K562 (cell line): ENCODE data around the gene NKX6-2. TPM values are rescaled to one million over a fixed set of nuclear protein-coding genes. Genes with fewer than 3 reads are reported as not detected.

Experiments
- NR4A1 ChIP-seq, 2 experiments: fragments of 250-450 bp in 1 of 2; fragments of 450-650 bp in 1 of 2; sonication (Bioruptor Pico) in 1 of 2; IDR thresholded peaks; 2 replicates each; pipeline versions ENCODE4 v1.4.0 to v1.6.1; 2016 to 2020; ENCODE audit warnings: mild to moderate bottlenecking in 2 of 2, missing compliant biosample characterization in 1 of 2, missing genetic modification characterization in 1 of 2, moderate library complexity in 1 of 2
- SMAD4 ChIP-seq: fragments of 250-450 bp; sonication (Bioruptor Pico); conservative IDR thresholded peaks from 2 replicates; pipeline ENCODE4 v1.8.0; 2021; ENCODE audit warnings: inconsistent platforms, mild to moderate bottlenecking, moderate library complexity
- ZFPM2 ChIP-seq: fragments of 250-450 bp; sonication (Bioruptor Pico); IDR thresholded peaks from 2 replicates; pipeline ENCODE4 v1.5.1; 2022; ENCODE audit warnings: mild to moderate bottlenecking
- polyA plus RNA-seq, 8 experiments: library from polyadenylated mRNA; depleted of rRNA in 4 of 8; stranded (reverse) in 5 of 8; unstranded in 3 of 8; fragments of >200 nt; fragmentation: Nextera tagmentation in 2 of 8; fragmentation: Illumina TruSeq in 1 of 8; extraction: Ambion mirVana in 2 of 8; extraction: Trizol in 1 of 8; gene quantifications; 2 replicates each; pipeline versions ENCODE4 v1.2.1 to v1.2.3, GENCODE V29; 2011 to 2014; ENCODE audit warnings: inconsistent platforms in 1 of 8, missing spikeins in 1 of 8
- total RNA-seq, 7 experiments: library from RNA; depleted of rRNA in 6 of 7; stranded (reverse); fragments of >200 nt in 6 of 7; fragmentation: Illumina TruSeq in 2 of 7; extraction: Trizol in 2 of 7; gene quantifications; 2 replicates each; pipeline versions ENCODE4 v1.2.1 to v1.2.3, GENCODE V29; 2011 to 2021; ENCODE audit warnings: low replicate concordance in 1 of 7
- TF ChIP-seq, protein P1 (sequence below), 2 experiments: fragments of 450-650 bp; formaldehyde crosslinking in 1 of 2; IDR thresholded peaks; 2 replicates each; pipeline versions ENCODE4 v1.4.0 to v1.6.1; 2014 to 2020; ENCODE audit warnings: mild to moderate bottlenecking in 2 of 2, borderline replicate concordance in 1 of 2, low read depth in 1 of 2
- TF ChIP-seq, protein P2 (sequence below): fragments of 250-450 bp; sonication (Bioruptor Pico); IDR thresholded peaks from 2 replicates; pipeline ENCODE4 v1.8.0; 2022; ENCODE audit warnings: moderate library complexity, mild to moderate bottlenecking, inconsistent platforms

NKX6-2 gene
- total and polyA plus RNA-seq, 9 of the 15 experiments (the other 6 are each of a cell fraction or from before 2014, with no cell fraction given): 1.0 to 1.6 TPM; not detected in 7

DNA sequence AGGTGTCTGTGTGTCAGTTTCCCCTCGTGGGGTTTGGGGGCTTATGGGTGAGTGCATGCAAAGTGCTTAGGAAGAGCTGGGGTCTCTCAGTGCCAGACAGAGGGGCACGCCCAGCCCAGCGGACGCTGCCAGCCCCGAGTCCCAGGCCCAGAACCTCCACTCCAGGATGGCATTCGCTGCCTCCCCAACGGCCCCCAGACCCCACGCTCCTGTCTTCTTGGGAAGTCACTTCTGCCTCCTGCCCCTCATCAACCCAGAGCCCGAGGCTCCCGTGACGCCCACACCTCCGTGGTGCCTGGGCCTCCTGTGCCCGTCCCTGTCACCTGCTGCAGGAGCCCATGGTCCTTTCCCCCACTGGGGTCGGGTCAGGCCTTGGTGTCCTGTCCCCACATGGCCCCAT, 35.0 kb downstream of the NKX6-2 start (continued):
- TF ChIP-seq, protein P1, sequence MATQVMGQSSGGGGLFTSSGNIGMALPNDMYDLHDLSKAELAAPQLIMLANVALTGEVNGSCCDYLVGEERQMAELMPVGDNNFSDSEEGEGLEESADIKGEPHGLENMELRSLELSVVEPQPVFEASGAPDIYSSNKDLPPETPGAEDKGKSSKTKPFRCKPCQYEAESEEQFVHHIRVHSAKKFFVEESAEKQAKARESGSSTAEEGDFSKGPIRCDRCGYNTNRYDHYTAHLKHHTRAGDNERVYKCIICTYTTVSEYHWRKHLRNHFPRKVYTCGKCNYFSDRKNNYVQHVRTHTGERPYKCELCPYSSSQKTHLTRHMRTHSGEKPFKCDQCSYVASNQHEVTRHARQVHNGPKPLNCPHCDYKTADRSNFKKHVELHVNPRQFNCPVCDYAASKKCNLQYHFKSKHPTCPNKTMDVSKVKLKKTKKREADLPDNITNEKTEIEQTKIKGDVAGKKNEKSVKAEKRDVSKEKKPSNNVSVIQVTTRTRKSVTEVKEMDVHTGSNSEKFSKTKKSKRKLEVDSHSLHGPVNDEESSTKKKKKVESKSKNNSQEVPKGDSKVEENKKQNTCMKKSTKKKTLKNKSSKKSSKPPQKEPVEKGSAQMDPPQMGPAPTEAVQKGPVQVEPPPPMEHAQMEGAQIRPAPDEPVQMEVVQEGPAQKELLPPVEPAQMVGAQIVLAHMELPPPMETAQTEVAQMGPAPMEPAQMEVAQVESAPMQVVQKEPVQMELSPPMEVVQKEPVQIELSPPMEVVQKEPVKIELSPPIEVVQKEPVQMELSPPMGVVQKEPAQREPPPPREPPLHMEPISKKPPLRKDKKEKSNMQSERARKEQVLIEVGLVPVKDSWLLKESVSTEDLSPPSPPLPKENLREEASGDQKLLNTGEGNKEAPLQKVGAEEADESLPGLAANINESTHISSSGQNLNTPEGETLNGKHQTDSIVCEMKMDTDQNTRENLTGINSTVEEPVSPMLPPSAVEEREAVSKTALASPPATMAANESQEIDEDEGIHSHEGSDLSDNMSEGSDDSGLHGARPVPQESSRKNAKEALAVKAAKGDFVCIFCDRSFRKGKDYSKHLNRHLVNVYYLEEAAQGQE (IDR thresholded peaks at IDR 0.05; ENCODE audit: borderline replicate concordance): no peak
- TF ChIP-seq, protein P1 (CRISPR knock-in tag; IDR thresholded peaks at IDR 0.05; ENCODE audit: low read depth): no peak
- TF ChIP-seq SMAD4 (no peak), ZFPM2 (CRISPR knock-in tag) (no peak), NR4A1 (CRISPR knock-in tag; IDR thresholded peaks at IDR 0.05) (no peak), NR4A1 (tag; IDR thresholded peaks at IDR 0.05) (no peak)
- TF ChIP-seq, protein P2, sequence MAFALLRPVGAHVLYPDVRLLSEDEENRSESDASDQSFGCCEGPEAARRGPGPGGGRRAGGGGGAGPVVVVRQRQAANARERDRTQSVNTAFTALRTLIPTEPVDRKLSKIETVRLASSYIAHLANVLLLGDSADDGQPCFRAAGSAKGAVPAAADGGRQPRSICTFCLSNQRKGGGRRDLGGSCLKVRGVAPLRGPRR (CRISPR knock-in tag): no peak
